HG02938 (cell line): ENCODE results near the gene COX5B.

Source experiments
- ATAC-seq: cut with Tn5 transposase; IDR thresholded peaks from one replicate; pipeline ENCODE4 v1.9.1; 2021; ENCODE audit warnings: mild to moderate bottlenecking, moderate library complexity; ENCODE audit not compliant: unreplicated experiment

Gene COX5B

DNA sequence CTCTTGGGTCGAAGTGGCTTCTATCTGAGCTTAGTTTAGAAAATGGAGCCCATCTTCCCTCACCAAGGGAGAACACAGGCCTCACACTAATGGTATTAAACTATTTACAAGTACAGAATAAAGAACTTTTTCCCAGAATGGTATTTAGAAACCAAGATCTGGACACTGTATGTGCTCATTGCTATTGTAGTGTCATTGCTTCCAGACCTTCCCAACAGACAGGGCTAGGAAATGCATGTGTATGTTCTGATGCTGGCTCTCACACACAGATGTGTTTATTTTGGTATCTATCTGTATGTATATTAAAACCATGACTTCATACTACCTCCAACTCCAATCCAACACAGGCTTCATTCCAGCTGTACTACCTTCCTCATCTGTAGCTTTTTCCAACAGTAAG lies 8.0 kb downstream of the COX5B start:
- no peak for ATAC-seq

GRCh38 chr2:97654309-97654708 lies 8.4 kb downstream of the COX5B start:
- ATAC-seq = no peak

GRCh38 chr2:97654791-97655190 lies 8.9 kb downstream of the COX5B start:
- ATAC-seq = no peak

- ATAC-seq = no peak
These were observed 10.4 kb downstream of the COX5B start for GRCh38 chr2:97656129-97656755.

GRCh38 chr2:97656905-97657587 lies 11.2 kb downstream of the COX5B start:
- no peak for ATAC-seq

- no peak for ATAC-seq
These were observed 12.3 kb downstream of the COX5B start for GRCh38 chr2:97657986-97658690.

GRCh38 chr2:97658691-97659157 lies 12.9 kb downstream of the COX5B start:
- no peak for ATAC-seq

- no peak for ATAC-seq
These were observed 13.6 kb downstream of the COX5B start for GRCh38 chr2:97659256-97660043.

- no peak for ATAC-seq
These were observed 14.3 kb downstream of the COX5B start for GRCh38 chr2:97660044-97660774.

DNA sequence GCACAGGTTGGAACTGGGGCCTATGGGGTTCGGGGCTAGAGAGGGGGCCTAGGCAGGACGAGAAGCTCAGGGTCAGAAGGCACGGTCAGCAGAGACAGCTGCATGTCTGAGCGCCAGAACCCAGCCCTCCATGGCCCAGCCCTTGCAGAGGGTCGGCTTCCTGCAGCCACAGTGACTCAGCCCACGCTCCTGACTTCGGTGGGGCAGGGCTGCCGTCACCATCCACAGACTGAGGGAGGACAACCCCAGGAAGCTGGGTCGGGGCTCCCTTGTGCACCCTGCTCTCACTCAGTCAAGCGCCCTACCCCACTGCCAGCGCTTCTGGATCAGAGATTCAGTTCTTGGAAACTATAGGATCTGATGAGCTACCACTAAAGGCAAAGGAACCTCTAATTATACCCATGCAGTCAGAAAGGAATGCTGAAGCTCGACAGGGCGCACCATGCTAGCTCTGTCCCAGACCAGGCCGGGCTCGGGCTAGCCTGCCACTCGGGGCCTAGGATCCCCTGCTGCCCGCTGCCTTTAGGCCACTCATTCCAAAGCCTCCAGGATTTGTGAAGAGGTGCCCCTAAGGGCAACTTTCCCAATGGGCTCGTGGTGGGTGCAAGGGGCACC lies 15.0 kb downstream of the COX5B start:
- no peak for ATAC-seq

GRCh38 chr2:97661927-97662326 lies 16.1 kb downstream of the COX5B start:
- no peak for ATAC-seq

DNA sequence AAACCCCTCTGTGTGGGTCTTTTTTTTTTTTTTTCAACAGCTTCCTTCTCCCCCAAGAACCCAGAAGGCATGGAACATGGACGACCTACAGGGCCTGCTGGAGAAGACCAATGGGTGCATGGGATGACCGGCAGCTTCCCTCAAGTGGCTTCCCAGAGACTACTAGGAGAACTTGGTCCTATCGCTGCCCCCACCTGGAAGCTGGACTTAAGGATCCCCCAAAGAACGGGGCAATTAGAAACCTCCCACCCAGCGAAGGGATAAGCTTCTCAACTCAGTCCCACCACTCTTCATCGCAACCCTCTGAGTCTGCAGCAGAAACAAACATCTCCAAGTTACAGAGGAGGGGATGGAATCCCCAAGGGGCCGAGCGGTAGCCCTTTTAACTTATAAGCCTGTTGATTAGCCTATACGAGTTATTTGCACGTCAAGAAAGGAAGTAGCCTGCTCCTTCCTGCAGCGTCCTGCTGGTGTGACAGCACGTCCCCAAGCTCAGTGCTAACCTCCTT lies 16.6 kb downstream of the COX5B start:
- ATAC-seq = no peak

DNA sequence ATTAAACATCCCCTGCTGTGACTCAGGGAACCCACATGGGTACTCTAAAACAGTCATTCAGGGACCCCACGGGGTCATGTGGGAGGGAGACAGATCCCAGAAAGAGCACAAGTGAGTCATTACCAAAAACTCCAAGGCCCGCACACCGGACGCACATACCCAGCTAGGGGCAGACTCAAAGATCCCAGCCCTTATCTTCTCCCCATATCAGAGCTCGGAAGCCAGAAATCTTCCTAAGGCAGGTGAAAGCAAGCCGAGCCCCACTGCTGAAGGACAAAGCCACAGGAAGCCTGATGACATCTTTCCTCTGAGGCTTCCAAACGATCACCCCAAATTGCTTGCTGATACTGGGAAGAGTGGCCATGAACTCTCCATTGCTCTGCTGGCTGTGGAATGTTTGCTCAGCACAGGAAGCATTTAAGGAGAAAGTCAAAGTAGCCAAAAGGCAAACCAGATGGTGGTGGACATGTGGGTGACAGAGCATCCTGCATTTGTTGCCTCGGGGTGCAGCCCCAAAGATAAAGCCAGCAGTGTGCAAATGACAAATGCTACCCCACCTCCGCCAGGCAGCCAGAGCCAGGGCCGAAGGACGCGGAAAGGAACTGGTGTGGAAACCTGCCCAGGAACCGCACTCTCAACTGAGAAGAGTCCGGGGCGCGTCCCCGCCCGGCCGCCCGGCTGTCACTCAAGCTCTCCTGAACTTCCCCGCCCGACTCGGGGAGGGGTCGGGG lies 17.2 kb downstream of the COX5B start:
- peak; percentile 43 for ATAC-seq

- ATAC-seq = no peak
These were observed 17.7 kb downstream of the COX5B start for GRCh38 chr2:97663626-97663961.

GRCh38 chr2:97663962-97664635 lies 18.2 kb downstream of the COX5B start, which contains the start of gene ACTR1B:
ACTR1B (minus strand) TSS chr2:97664044; CDS start chr2:97663890, 154 bp downstream.
- ATAC-seq = peak; percentile 84

GRCh38 chr2:97664636-97664970 lies 18.7 kb downstream of the COX5B start:
- ATAC-seq = no peak

DNA sequence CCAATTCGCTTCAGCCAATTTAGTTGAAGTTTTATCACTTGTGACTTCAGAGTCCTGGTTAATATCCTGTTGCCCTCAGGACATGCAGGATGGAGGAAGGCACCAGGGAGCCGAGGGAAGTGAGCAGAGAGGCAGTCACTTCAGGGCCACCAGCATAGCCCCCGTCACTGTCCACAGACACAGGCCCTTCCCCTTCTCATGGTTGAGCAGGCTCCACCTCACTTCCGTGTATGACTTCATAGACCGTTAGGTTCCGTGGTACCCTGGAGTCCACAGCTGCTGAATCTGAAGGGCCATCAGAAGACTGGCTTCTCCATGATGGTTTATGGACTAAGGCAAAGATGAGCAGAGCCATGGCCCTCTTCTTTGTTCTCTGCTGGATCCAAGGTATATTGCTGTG lies 23.6 kb downstream of the COX5B start, which contains the start of gene C2orf92:
Gene C2orf92, plus strand, starts transcription at position 266 of the 400 bp plus-strand sequence. Its CDS starts 76 bp downstream, at position 342.
- ATAC-seq = no peak

DNA sequence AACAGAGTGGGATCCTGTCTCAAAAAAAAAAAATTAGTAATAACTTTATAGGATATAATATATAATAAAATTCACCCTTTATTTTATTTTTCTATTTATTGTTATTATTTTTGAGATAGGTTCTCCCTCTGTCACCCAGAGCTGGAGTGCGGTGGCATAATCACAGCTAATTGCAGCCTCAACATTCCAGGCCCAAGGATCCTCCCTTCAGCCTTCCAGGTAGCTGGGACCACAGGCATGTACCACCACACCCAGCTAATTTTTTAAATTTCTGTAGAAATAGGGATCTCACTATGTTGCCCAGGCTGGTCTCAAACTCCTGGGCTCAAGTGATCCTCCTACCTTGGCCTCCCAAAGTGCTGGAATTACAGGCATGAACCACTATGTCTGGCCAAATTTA lies 24.6 kb downstream of the COX5B start:
- ATAC-seq = no peak

- no peak for ATAC-seq
These were observed 25.7 kb downstream of the COX5B start for GRCh38 chr2:97671526-97671925.
